SH-SY5Y (cell line): ENCODE data around the gene ATP5F1C.

Experiments
- GATA2 ChIP-seq: IDR thresholded peaks from 2 replicates; pipeline ENCODE4 v1.6.1; 2011; ENCODE audit warnings: mild to moderate bottlenecking, low read depth, low read length
- GATA3 ChIP-seq: IDR thresholded peaks from 2 replicates; pipeline ENCODE4 v1.6.1; 2011; ENCODE audit warnings: low read depth, mild to moderate bottlenecking, low read length, moderate library complexity

GRCh38 chr10:7834262-7834661 is 46.3 kb downstream of the ATP5F1C start:
- TF ChIP-seq GATA2 (no peak), GATA3 (no peak)
